ENCODE results near the gene SYNE1. TPM values are rescaled to one million over a fixed set of nuclear protein-coding genes. Genes with fewer than 3 reads are reported as not detected.
"Not testable (repeated sequence)": the region's sequence is repeated elsewhere in the genome, so short reads cannot be mapped to it uniquely, and the experiment has no call there.

SYNE1 gene
- total RNA-seq, 1 donor, result 101 TPM

DNA sequence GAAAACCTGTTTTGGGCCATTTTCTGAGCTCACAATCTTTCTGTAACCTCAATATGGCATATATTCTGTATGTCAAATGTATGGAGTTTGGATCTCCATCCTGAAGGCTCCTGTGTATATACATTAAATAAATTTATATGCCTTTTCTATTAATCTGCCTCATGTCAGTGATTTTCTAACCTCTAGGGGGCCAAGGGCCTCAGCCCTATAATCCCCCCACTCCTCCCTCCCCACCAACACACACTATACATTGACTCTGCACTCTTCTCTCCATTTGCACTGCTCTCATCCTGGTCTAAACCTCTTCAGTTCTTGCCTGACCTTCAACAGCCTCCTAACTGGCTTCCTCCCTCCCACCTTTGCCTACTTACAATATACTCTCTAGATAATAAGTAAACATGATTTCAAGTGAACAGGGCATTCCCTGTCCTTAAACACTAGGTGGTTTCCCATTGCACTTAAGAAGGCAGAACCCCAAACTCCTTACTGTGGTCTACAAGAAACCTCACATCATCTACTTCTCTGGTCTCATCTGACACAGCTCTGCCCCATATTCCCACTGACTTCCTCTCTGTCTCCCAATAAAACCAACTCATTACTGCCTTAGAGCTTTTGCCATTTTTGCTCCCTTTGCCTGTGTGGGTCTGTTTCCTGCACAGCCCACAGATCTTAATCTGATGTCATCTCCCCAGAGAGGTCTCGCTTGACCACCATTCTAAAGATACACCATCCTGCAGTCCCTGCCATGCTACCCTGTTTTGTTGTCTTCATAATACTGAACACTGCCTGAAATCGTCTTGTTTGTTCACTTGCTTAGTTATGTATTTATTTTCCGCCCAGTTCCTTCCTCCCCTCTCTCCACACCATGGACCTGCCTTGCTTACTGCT is 213.7 kb downstream of the SYNE1 start:
- no peak overlapping the region for H3K4me3 ChIP-seq (ENCODE audit: low read depth, low read length)
- TF ChIP-seq, protein P1, sequence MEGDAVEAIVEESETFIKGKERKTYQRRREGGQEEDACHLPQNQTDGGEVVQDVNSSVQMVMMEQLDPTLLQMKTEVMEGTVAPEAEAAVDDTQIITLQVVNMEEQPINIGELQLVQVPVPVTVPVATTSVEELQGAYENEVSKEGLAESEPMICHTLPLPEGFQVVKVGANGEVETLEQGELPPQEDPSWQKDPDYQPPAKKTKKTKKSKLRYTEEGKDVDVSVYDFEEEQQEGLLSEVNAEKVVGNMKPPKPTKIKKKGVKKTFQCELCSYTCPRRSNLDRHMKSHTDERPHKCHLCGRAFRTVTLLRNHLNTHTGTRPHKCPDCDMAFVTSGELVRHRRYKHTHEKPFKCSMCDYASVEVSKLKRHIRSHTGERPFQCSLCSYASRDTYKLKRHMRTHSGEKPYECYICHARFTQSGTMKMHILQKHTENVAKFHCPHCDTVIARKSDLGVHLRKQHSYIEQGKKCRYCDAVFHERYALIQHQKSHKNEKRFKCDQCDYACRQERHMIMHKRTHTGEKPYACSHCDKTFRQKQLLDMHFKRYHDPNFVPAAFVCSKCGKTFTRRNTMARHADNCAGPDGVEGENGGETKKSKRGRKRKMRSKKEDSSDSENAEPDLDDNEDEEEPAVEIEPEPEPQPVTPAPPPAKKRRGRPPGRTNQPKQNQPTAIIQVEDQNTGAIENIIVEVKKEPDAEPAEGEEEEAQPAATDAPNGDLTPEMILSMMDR (IDR thresholded peaks at IDR 0.05; ENCODE audit: insufficient read depth, low read depth, low read length), result no peak
- DNase-seq (ENCODE audit: low read depth), result no peak

DNA sequence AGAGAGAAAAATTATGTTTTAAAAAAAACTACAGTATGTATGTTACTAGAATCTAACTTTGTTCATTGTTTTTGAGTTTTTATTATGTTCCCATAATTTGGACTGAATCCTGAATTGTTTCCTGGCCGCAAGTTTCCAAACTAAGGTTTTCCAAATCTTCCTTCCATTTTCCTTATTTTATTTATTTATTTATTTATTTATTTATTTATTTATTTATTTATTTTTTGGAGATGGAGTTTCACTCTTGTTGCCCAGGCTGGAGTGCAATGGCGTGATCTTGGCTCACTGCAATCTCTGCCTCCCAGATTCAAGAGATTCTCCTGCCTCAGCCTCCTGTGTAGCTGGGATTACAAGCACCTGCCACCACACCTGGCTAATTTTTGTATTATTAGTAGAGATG is 215.7 kb downstream of the SYNE1 start:
- not testable (repeated sequence) for H3K4me3 ChIP-seq (ENCODE audit: low read depth, low read length); DNase-seq (ENCODE audit: low read depth)

DNA sequence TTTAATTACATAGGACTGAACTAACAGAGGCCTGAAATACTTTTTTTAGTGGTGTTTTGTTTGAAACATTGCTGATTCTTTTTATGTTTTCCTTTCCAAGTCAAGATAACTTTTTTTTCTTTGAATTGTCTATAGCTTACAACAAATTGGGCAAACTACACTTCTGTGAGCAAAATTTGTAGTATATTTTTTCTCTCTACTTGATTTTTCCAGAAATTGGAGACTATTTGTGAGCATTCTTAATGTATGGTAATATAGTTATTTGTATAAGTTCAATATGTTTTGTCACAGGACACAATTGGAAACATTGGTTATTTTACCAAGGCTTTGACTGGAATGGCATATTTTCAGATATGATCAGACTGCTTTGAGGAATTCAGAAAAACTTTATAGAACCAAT is 216.5 kb downstream of the SYNE1 start:
- TF ChIP-seq, protein P1 (IDR thresholded peaks at IDR 0.05; ENCODE audit: insufficient read depth, low read depth, low read length), result no peak
- no peak for DNase-seq (ENCODE audit: low read depth)
- no peak overlapping the region for H3K4me3 ChIP-seq (ENCODE audit: low read depth, low read length)

DNA sequence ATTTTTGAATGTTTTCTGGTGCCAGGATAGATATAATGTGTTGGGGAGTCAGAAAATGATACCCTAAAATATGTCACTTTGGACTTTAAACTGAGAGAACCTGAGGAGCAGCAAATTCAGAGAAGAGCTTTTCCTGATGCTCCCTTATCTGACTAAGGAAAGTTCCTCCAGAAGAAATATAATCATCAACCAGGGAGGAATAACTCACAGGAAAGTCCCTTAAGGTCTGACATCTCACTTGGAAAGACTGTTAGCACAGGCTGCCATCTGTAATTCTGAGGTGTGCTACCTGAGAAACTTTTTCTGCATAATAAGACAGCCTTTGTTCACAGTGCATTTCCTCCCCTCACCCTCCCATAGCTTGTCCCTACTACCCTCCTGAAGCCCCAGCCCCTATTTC is 218.6 kb downstream of the SYNE1 start:
- TF ChIP-seq, protein P1 (IDR thresholded peaks at IDR 0.05; ENCODE audit: insufficient read depth, low read depth, low read length), result no peak
- DNase-seq (ENCODE audit: low read depth), result no peak
- no peak overlapping the region for H3K4me3 ChIP-seq (ENCODE audit: low read depth, low read length)

DNA sequence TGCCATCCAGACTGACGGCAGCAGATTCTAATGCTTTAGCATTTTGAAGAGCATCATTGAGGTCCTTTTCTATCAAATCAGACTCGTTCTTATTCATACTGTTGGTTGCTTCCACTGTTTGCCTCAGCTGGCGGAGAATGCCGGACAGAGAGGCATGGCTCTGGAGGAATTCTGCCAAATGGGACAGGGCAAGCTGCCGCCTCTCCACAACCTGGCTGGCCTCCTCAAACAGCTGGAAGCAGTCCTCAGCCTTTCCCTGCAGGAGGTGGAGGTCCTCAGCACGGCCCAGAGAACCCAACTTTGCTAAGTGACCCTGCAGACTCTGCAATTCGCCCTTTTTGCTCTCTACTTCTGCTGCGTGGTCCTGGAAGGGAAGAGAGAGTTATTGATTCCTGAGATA is 220.5 kb downstream of the SYNE1 start:
- TF ChIP-seq, protein P1 (IDR thresholded peaks at IDR 0.05; ENCODE audit: insufficient read depth, low read depth, low read length), result no peak
- DNase-seq (ENCODE audit: low read depth), result no peak
- no peak overlapping the region for H3K4me3 ChIP-seq (ENCODE audit: low read depth, low read length)

DNA sequence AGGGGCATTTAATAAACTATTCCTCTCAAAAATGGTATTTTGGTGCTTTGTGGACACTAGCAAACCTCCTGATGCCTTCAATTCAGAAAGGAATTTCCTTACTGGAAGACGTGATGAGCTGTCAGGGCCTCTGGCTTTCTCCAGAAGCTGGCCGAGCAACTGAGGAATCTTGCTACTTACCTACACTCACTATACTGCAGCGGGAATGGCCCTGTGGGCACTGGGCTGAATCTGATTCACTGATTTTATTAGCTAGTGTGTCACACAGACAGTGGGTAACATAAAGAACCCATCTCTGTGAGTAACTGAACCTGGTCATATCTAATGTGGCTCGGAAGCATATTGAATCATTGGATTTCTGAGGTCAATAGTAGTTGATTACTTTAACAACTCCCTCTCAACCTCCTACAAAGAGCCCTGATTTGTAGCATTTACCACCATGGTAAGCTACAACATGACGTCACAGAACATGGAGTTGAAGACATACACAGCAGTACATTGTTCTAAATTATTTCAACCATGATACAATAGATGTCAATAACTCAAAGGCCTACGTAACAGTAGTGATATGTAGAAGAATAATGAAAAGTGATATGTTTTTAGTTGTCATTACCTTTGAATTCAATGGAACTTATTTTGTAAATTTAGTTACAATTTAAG is 232.1 kb downstream of the SYNE1 start:
- DNase-seq (ENCODE audit: low read depth), result no peak
- H3K4me3 ChIP-seq (ENCODE audit: low read depth, low read length), result no peak overlapping the region
- TF ChIP-seq, protein P1 (IDR thresholded peaks at IDR 0.05; ENCODE audit: insufficient read depth, low read depth, low read length), result no peak

DNA sequence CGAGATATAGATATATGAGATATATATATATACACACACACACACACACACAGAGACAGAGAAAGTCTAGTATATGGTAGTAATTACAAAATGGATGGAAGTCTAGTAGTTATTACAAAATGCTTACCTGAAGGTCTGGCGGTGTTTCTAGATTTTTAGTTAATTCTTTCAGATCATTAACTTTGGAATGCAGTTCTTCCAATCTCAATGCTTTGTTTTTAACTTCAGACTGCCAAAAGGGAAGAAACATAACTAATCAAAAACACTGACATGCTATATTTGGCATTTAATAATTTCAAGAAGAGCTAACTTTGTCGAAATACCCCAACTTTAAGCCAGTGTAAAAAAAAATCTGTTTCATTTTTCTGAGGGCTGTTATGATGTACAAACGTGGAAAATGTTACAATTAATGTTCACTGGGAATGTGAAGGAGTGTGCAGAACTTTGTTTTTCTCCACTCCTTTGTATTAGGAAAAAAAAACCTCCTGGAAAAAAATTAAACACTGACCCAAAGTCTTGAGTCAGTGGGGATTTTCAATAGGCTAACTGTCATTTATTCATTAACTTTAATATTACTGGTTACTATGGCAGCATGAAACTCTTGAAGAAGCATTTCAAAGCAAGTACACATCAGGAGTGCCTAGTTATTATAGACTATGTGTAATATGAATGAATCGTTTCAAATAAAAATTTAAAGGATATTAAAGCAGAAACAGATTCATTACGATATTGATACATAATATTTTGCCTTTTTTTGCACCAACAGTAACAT is 232.9 kb downstream of the SYNE1 start:
- TF ChIP-seq, protein P1 (IDR thresholded peaks at IDR 0.05; ENCODE audit: insufficient read depth, low read depth, low read length), result no peak
- no peak for DNase-seq (ENCODE audit: low read depth)
- no peak overlapping the region for H3K4me3 ChIP-seq (ENCODE audit: low read depth, low read length)

All from fibroblast of villous mesenchyme (primary cell).